GM18951 (cell line): Measurements from ENCODE around the gene PXT1.

ENCODE experiments used
- POLR2A ChIP-seq: IDR thresholded peaks from 4 replicates; pipeline ENCODE4 v1.6.1; 2011; ENCODE audit warnings: mild to moderate bottlenecking; ENCODE audit not compliant: insufficient read length, insufficient read depth; ENCODE audit errors: extremely low read depth
- in situ Hi-C: fragments of 300-500 bp; cut with MboI; formaldehyde crosslinking; loops from one replicate; pipeline ENCODE4 v1.12.0; 2022; ENCODE audit warnings: low sequenced_read_pairs, mixed read lengths, inconsistent platforms; ENCODE audit not compliant: unreplicated experiment

The PXT1 gene

DNA sequence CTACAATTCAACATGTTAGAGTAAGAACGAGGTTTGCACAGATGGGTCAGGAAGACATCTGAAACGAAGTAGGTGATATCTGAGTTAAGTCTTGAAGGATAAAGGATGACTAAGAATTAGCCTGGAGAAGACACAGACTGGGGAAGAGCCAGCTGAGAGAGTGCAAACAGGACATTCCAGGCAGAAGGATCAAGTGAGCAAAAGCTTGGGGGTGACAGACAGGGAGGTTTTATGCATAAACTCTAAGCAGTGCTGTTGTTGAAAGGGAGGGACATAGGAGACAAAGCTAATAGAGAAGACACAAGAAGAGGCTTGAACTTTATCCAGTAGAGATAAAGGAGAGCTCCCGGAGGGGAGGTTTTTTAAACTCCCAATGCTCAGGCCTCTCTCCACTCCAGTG is 40.2 kb downstream of the PXT1 start:
- no peak for TF ChIP-seq POLR2A
- in situ Hi-C loops, result no loop called here

DNA sequence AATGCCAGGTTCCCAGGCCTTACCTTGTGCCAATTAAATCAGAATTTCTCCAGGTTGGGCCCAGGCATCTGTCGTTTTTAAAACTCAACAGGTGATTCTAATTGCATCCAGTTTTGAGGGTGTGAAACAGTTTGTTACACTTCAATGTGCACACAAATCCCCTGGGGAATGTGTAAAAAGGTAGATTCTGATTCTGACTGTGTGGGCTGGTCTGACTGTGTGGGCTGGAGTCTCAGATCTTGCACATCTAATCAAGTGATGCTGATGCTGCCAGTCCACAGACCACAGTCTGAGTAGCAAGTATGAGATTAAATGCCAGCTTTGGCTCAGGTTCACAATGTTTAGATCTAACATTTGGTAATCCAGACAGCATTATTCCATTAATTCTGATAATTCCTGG is 42.7 kb downstream of the PXT1 start:
- in situ Hi-C loops, result no loop called here
- no peak for TF ChIP-seq POLR2A

DNA sequence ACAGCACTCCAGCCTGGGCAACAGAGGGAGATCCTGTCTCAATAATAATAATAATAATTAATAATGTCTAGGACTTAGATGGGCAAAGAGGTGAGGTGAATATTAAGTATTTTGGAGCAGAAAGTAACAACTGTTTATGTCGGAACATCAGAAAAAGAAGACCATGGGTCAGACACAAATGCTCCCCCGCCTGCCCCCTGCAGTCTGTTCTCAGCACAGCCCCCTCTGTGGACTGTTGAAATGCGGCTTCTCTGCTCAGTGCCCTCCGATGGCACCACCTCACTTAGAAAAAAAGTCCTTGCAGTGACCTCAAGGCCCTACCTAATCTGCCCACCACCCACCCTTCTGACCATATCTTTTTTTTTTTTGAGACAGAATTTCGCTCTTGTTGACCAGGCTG is 50.0 kb downstream of the PXT1 start:
- in situ Hi-C loops, result no loop called here
- TF ChIP-seq POLR2A, result no peak

DNA sequence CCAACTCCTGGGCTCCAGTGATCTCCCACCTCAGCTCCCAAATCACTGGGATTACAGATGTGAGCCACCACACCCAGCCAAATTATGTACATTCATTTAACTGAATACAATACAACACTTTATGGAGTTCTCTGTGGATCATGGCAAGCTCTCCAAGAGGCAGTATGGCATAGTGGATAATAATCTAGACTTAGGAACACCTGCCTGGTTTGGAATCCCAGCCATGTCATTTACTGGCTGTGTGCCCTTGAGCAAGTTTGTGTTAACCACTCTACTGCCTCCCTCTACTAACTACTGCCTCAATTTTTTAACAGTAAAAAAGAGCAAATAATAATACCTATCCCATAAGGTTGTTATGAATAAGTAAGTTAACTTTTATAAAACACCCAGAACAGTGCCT is 53.3 kb downstream of the PXT1 start:
- TF ChIP-seq POLR2A, result no peak
- in situ Hi-C loops, result no loop called here

DNA sequence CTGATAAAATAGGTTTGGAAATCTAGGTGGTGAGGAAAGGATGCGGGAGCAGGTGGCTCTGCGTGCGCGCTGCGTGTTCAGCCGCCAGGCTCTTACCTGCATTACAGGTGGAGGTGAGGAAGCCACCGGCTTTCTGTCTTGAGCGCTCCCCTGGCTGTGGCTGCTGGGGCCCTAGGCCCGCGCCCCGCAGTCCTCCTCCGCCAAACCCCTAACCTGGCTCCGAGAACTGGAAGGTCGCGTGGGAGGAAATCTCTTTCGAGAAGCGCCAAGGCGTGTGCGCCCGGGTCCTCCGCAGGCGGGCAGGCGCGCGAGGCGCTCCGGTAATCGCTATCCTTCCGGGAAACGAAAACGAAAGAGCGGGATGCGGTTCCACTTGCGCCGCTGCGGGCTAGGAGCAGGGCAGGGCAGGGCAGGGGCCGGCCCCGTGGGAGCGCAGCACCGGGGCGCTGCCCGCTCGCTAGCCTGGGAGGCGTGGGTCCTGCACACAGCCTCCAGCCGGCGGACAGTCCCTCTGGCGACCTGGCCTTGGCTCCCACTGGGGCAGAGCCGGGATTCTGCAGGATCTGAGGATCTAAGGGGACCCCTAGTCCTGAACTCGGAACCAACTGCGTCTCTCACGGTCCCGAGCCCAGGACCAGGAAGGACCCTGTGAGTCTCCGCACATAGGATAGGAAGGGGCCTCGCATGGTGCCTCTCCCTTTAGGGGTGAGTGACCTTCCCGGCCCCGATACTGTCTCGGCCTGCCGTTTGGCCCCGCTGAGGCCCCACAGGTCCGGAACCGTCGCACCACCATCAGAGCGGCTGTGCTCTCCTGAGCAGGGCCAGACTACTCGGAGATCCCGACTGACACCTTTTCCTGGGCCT is 55.0 kb downstream of the PXT1 start, which contains the start of gene ETV7:
ETV7 (minus strand) TSS at position 230 of the 864 bp plus-strand sequence; CDS start at position 102, 128 bp downstream.
- in situ Hi-C loops, result no loop called here
- TF ChIP-seq POLR2A, result no peak

DNA sequence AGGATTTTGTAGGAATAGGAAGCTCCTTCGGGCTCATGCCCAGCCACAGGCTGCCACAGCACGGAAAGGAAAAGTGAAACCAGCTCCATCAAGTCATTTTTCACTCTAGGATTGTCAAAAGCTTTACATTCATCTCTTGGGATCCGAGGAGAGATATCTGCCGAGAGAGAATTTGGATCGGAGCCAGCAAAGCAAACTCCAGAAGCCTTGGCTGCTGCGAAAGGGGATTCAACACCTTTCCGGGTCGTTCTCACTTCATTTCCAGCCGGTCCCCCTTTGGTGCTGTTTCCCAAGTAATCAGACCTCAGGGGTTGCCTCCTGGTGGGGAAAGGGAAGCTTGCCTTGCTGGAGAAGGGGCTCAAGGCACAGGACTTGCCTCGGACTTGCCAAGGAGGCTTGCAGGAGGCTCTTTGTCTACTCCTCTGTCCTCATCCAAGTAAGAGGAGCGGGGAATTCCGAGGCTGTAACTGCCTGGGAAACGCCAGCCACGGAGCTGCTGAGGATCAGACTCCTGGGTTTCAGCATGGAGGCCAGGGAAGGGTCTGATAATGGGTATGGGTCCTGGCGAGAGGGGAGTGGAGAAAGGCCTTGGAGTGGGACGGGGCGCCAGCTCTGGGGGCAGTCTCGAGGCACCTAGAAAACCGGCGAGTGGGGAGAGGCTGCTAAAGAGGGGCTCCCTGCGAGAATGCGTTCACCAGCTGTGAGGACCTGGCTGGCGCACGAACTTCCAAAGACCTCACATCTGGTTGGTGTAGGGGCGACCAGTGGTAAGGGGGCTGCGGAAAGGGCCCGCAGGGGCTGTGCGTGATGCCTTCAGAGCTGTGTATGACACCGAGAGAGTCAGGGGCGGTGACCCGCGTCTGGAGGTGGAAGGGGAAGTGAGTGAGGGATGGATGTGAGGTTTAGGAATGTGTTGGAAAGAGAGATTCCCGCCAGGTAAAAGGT is 55.9 kb downstream of the PXT1 start:
- in situ Hi-C loops, result no loop called here
- TF ChIP-seq POLR2A, result no peak

DNA sequence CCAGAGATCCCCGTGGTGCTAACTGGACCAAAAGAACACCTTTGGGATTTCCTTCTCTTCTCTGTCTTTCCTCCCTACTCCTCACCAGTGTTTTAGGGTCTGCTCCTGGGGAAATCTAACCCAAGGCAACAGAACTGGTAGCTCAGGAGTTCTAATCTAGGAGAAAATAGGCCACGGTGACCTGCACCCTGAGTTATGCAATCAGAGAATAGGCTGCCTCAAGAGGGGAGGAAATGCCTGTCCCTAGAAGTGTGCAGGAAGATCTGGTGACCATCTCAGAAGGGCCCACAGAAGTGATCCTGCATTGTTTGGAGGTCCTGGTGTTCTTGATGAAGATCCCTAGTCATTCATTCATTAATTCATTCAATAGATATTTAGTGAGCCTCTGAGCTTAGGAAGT is 58.6 kb downstream of the PXT1 start:
- TF ChIP-seq POLR2A, result no peak
- in situ Hi-C loops, result no loop called here

DNA sequence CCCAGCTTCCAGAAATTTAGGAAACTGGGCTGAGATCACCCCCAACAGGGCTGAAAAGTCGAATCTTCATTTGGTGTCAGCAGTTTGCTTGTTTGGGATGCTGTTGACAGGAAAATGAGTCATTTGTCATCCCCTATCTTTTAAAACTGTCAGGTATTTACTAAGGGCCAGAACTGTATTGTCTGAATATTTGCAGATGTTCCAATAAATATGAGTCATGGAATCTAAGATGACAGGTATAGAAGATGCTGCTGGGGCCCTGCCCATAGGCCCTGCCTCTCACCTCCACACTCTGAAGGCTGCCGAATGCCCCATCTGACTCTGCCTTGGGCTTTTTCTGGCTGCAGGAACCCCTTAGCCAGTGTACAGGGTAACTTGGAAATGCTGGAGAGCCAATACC is 59.0 kb downstream of the PXT1 start:
- in situ Hi-C loops, result no loop called here
- no peak for TF ChIP-seq POLR2A

DNA sequence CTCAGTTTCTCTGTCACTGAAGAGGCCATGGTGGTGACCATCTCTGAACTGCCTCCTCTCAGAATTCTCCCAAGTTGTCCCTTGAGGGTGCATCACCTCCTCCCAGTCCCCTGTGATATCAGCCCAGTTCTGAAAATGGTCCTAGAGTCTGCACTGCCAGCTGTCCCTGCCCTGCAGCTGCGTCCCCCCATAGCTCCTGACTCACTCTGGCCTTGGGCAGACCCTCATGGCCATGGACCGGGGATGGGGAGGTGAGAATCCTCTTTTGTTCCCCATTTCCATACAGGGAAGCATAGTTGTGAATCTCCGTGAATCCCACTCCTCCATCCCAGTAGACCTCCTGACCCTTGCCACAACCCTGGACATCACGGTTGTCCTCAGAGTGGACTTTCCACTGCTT is 59.7 kb downstream of the PXT1 start:
- TF ChIP-seq POLR2A, result no peak
- in situ Hi-C loops, result no loop called here

DNA sequence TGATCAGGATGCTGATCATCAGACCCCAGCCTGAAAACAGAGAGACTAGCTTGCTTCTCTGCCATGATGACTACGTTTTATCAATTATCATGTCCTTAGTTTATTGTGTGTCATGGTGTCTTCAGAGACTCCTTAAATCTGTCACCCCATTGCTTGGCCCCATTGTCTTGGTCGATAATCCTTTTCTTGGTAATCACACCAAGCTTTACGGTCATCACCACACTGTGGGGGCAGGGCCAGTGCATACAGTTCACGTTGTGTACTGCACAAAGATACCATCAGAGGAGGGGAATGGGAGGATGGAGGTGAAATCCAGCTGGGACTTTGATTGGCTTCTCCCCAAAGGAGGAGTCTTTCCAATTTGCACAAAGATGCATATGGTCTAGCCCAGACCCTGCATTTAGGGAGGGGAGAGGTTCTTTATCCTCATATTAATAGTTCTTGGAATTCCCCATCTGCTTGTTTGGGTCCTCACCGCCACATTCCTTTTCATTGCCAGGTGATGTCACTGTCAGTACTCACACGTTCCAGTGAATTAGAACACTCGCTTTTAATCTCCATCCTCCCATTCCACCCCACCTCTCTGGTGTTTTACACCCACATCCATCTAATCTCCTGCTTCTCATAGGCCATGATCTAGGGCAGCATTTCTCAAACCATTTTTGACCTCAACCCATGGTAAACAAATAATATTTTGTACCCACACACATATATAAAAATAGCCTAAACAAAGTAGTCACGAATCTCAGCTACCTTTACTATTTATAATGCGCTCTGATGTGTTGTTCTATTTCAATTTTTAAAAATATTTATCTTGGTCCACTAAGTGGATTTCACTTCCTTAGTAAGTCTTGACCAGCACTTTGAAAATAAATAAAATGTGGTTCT is 60.9 kb downstream of the PXT1 start:
- in situ Hi-C loops, result no loop called here
- TF ChIP-seq POLR2A, result no peak

DNA sequence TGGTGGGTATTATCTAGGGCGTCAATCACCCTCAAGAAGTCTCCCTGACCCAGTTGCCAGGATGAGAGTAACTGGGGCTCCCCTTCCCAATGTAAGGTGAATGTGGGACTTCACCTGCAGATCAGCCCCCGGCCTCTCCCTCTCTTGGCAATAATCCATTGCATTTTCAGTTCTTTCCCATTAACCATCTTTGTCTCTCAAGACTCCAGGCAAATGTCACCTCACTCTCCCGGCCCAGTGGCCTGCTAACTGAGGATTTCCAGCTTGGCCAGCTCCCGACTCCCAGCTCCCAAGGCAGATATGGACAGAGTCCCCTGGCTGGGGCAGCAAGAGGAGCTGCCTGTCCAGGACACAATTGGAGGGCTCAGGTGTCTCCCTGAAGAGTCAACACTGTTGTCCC is 62.5 kb downstream of the PXT1 start:
- in situ Hi-C loops, result no loop called here
- TF ChIP-seq POLR2A, result no peak

DNA sequence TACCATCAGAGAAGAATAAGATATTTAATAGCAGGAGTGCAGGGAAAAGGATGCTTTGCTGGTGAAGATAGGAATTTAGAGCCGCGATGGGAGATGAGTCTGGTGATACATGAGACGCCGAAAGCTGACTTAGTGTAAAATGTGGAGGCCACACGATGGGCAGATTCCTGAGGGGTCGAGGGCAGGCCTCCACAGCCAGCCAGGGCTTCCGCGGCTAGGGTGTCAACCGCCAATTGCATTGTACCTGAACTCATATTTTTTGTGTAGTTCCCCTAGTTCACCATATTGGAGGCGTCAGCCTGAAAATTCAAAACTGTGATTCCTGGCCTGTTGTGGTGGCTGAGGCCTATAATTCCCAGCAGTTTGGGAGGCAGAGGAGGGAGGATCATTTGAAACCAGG is 63.7 kb downstream of the PXT1 start:
- TF ChIP-seq POLR2A, result no peak
- in situ Hi-C loops, result no loop called here
